HepG2 (cell line): ENCODE results near the gene FUCA2. TPM values are rescaled to one million over a fixed set of nuclear protein-coding genes. Genes with fewer than 3 reads are reported as not detected.

Experiments used
- GRHL1 ChIP-seq: sonication (generic); formaldehyde crosslinking; conservative IDR thresholded peaks from 2 replicates; pipeline ENCODE4 v1.8.0; 2022; ENCODE audit warnings: missing genetic modification reagents
- HNRNPL ChIP-seq: fragments of 200-400 bp; formaldehyde crosslinking; IDR thresholded peaks from 2 replicates; pipeline ENCODE4 v1.6.1; 2017; ENCODE audit warnings: mild to moderate bottlenecking, low read depth, low read length
- SKI ChIP-seq: fragments of 450-650 bp; IDR thresholded peaks from one replicate; pipeline ENCODE4 v1.6.1; 2018; ENCODE audit warnings: mild to moderate bottlenecking; ENCODE audit not compliant: partially characterized antibody
- SMARCE1 ChIP-seq: fragments of 450-650 bp; IDR thresholded peaks from 2 replicates; pipeline ENCODE4 v1.6.1; 2017; ENCODE audit warnings: borderline replicate concordance
- ZBTB40 ChIP-seq, 2 experiments: fragments of 450-650 bp in 1 of 2; sonication (generic) in 1 of 2; formaldehyde crosslinking in 1 of 2; IDR thresholded peaks; 2 replicates each; pipeline versions ENCODE4 v1.6.1 to v1.8.0; 2016 to 2022; ENCODE audit warnings: antibody characterized with exemption in 1 of 2, mild to moderate bottlenecking in 1 of 2, missing genetic modification reagents in 1 of 2
- ZBTB8A ChIP-seq: sonication (generic); formaldehyde crosslinking; IDR thresholded peaks from 2 replicates; pipeline ENCODE4 v1.4.0; 2020; ENCODE audit warnings: mild to moderate bottlenecking, low read depth, missing genetic modification reagents, borderline replicate concordance
- polyA plus RNA-seq, 8 experiments: library from polyadenylated mRNA; depleted of rRNA in 3 of 8; stranded (reverse) in 7 of 8; unstranded in 1 of 8; fragments of >200 nt; fragmentation: Illumina TruSeq in 4 of 8; extraction: Trizol in 4 of 8; gene quantifications; 2 replicates each; pipeline versions ENCODE4 v1.2.1 to v1.2.3, GENCODE V29; 2011 to 2016; ENCODE audit warnings: low read depth in 4 of 8, missing spikeins in 1 of 8, mixed read lengths in 1 of 8; ENCODE audit not compliant: insufficient read depth in 1 of 8
- total RNA-seq, 5 experiments: library from RNA; depleted of rRNA; stranded (reverse); fragments of >200 nt; fragmentation: Illumina TruSeq; extraction: Trizol; gene quantifications; 2 replicates each; pipeline ENCODE4 v1.2.3, GENCODE V29; 2016; ENCODE audit warnings: low read depth in 1 of 5
- TF ChIP-seq, protein P1 (sequence below): sonication (generic); formaldehyde crosslinking; IDR thresholded peaks from 2 replicates; pipeline ENCODE4 v1.4.0; 2020; ENCODE audit warnings: mild to moderate bottlenecking, missing genetic modification reagents
- TF ChIP-seq, protein P2 (sequence below): sonication (generic); formaldehyde crosslinking; IDR thresholded peaks from one replicate; pipeline ENCODE4 v1.5.1; 2020; ENCODE audit warnings: mild to moderate bottlenecking, missing genetic modification reagents; ENCODE audit errors: not compliant biosample characterization

Gene FUCA2
- total and polyA plus RNA-seq, 2 of the 13 experiments (the other 11 are each of a cell fraction or from before 2014, with no cell fraction given): 87.4 to 144 TPM

GRCh38 chr6:143535189-143535614 is 23.7 kb upstream of the FUCA2 start (continued):
- TF ChIP-seq ZBTB40 (IDR thresholded peaks at IDR 0.05): no peak
- TF ChIP-seq ZBTB40 (CRISPR knock-in tag; IDR thresholded peaks at IDR 0.05): no peak
- no peak for TF ChIP-seq GRHL1
- TF ChIP-seq HNRNPL: no peak
- TF ChIP-seq SMARCE1: no peak
- TF ChIP-seq, protein P1, sequence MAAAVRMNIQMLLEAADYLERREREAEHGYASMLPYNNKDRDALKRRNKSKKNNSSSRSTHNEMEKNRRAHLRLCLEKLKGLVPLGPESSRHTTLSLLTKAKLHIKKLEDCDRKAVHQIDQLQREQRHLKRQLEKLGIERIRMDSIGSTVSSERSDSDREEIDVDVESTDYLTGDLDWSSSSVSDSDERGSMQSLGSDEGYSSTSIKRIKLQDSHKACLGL (CRISPR knock-in tag): no peak
- no peak for TF ChIP-seq ZBTB8A (CRISPR knock-in tag)
- peak; percentile 58 for TF ChIP-seq SKI
- TF ChIP-seq, protein P2, sequence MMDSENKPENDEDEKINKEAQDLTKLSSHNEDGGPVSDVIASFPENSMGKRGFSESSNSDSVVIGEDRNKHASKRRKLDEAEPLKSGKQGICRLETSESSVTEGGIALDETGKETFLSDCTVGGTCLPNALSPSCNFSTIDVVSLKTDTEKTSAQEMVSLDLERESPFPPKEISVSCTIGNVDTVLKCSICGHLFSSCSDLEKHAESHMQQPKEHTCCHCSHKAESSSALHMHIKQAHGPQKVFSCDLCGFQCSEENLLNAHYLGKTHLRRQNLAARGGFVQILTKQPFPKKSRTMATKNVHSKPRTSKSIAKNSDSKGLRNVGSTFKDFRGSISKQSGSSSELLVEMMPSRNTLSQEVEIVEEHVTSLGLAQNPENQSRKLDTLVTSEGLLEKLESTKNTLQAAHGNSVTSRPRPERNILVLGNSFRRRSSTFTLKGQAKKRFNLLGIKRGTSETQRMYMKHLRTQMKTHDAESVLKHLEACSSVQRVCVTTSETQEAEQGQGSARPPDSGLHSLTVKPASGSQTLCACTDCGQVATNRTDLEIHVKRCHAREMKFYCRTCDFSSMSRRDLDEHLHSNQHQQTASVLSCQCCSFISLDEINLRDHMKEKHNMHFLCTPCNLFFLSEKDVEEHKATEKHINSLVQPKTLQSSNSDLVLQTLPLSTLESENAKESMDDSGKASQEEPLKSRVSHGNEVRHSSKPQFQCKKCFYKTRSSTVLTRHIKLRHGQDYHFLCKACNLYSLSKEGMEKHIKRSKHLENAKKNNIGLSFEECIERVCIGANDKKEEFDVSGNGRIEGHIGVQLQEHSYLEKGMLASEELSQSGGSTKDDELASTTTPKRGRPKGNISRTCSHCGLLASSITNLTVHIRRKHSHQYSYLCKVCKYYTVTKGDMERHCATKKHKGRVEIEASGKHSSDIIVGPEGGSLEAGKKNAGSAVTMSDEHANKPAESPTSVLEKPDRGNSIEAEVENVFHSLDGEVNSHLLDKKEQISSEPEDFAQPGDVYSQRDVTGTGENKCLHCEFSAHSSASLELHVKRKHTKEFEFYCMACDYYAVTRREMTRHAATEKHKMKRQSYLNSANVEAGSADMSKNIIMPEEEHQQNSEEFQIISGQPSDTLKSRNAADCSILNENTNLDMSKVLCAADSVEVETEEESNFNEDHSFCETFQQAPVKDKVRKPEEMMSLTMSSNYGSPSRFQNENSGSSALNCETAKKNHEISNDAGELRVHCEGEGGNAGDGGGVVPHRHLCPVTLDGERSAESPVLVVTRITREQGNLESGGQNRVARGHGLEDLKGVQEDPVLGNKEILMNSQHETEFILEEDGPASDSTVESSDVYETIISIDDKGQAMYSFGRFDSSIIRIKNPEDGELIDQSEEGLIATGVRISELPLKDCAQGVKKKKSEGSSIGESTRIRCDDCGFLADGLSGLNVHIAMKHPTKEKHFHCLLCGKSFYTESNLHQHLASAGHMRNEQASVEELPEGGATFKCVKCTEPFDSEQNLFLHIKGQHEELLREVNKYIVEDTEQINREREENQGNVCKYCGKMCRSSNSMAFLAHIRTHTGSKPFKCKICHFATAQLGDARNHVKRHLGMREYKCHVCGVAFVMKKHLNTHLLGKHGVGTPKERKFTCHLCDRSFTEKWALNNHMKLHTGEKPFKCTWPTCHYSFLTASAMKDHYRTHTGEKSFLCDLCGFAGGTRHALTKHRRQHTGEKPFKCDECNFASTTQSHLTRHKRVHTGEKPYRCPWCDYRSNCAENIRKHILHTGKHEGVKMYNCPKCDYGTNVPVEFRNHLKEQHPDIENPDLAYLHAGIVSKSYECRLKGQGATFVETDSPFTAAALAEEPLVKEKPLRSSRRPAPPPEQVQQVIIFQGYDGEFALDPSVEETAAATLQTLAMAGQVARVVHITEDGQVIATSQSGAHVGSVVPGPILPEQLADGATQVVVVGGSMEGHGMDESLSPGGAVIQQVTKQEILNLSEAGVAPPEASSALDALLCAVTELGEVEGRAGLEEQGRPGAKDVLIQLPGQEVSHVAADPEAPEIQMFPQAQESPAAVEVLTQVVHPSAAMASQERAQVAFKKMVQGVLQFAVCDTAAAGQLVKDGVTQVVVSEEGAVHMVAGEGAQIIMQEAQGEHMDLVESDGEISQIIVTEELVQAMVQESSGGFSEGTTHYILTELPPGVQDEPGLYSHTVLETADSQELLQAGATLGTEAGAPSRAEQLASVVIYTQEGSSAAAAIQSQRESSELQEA (CRISPR knock-in tag): no peak
